ENCODE results near the gene PINLYP. TPM values are rescaled to one million over a fixed set of nuclear protein-coding genes. Genes with fewer than 3 reads are reported as not detected.
"Not testable (repeated sequence)": the region's sequence is repeated elsewhere in the genome, so short reads cannot be mapped to it uniquely, and the experiment has no call there.

Gene PINLYP
- total and polyA plus RNA-seq, 12 donors, result 0.28 to 5.2 (median 1.4) TPM

DNA sequence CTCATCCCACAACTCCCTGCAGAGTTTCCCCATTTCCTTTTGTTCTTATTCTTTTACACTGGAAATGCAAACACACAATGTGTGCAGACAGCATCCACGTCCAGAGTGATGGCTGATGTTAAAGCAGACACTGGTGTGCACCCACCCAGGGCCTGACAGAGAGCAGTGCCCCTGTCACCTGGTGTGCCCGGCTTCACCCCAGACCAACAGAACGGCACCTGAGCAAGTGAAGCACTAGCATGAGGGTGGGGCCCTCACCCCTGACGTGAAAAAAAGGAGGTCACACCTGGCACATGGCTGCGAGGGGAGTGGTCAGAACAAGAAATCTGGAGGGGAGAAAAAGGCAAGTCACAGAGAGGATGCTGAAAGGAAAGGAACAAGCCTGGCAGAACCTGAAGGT, 30.3 kb upstream of the PINLYP start:
- H3K36me3 ChIP-seq, result peaks cover 0 to 85% (median 36%) of the 10 kb centered on the region in 9 donors
- TF ChIP-seq, protein P1, sequence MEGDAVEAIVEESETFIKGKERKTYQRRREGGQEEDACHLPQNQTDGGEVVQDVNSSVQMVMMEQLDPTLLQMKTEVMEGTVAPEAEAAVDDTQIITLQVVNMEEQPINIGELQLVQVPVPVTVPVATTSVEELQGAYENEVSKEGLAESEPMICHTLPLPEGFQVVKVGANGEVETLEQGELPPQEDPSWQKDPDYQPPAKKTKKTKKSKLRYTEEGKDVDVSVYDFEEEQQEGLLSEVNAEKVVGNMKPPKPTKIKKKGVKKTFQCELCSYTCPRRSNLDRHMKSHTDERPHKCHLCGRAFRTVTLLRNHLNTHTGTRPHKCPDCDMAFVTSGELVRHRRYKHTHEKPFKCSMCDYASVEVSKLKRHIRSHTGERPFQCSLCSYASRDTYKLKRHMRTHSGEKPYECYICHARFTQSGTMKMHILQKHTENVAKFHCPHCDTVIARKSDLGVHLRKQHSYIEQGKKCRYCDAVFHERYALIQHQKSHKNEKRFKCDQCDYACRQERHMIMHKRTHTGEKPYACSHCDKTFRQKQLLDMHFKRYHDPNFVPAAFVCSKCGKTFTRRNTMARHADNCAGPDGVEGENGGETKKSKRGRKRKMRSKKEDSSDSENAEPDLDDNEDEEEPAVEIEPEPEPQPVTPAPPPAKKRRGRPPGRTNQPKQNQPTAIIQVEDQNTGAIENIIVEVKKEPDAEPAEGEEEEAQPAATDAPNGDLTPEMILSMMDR (IDR thresholded peaks at IDR 0.05), result no peak
- no peak for DNase-seq
- H3K4me3 ChIP-seq, result no peak overlapping the region
- H3K27me3 ChIP-seq, result no peaks in the 10 kb centered on the region
- WGBS, 2 donors, result 93 to 96% methylated on average over 5 of the region's 5 CpGs
- H3K4me1 ChIP-seq, result no peaks in the 10 kb centered on the region
- no peaks in the 10 kb centered on the region for H3K9me3 ChIP-seq
- no peak for ATAC-seq
- no peak overlapping the region for H3K27ac ChIP-seq
- intact Hi-C loops (cut with DNase I), result loop anchor here in 2 of 10 donors (10.0 kb wide), 2 partner anchors 100 to 240 kb away; partner anchors contain the start of gene KCNN4 (in 1 of the 2)

- TF ChIP-seq, protein P1 (IDR thresholded peaks at IDR 0.05), result no peak
- Histone ChIP-seq H3K27me3 (no peaks in the 10 kb centered on the region), H3K36me3 (peaks cover 0 to 85% (median 39%) of the 10 kb centered on the region in 9 donors), H3K27ac (no peak overlapping the region), H3K4me1 (no peaks in the 10 kb centered on the region), H3K9me3 (no peaks in the 10 kb centered on the region), H3K4me3 (no peak overlapping the region)
- peak in 1 of 8 donors; percentile 16 for ATAC-seq
- 64 to 72% methylated on average over 2 of the region's 2 CpGs for whole genome bisulfite sequencing, 2 donors
- no peak for DNase-seq
- intact Hi-C loops (cut with DNase I), result loop anchor here in 2 of 10 donors (10.0 kb wide), 2 partner anchors 99 to 239 kb away; partner anchors contain the start of gene KCNN4 (in 1 of the 2)
Measured at GRCh38 chr19:43545981-43546380, 29.6 kb upstream of the PINLYP start.

- intact Hi-C loops (cut with DNase I), result loop anchor here in 2 of 10 donors (10.0 kb wide), 2 partner anchors 98 to 238 kb away; partner anchors contain the start of gene KCNN4 (in 1 of the 2)
- no peak overlapping the region for H3K27ac ChIP-seq
- 98 to 100% methylated on average over 3 of the region's 3 CpGs for WGBS, 2 donors
- no peak overlapping the region for H3K4me3 ChIP-seq
- DNase-seq, result no peak
- TF ChIP-seq, protein P1 (IDR thresholded peaks at IDR 0.05), result no peak
- no peaks in the 10 kb centered on the region for H3K27me3 ChIP-seq
- no peaks in the 10 kb centered on the region for H3K4me1 ChIP-seq
- peak in 1 of 8 donors; percentile 32 for ATAC-seq
- no peaks in the 10 kb centered on the region for H3K9me3 ChIP-seq
- peaks cover under 1 to 85% (median 44%) of the 10 kb centered on the region in 9 donors for H3K36me3 ChIP-seq
Measured at GRCh38 chr19:43546581-43546980, 29.0 kb upstream of the PINLYP start.

DNA sequence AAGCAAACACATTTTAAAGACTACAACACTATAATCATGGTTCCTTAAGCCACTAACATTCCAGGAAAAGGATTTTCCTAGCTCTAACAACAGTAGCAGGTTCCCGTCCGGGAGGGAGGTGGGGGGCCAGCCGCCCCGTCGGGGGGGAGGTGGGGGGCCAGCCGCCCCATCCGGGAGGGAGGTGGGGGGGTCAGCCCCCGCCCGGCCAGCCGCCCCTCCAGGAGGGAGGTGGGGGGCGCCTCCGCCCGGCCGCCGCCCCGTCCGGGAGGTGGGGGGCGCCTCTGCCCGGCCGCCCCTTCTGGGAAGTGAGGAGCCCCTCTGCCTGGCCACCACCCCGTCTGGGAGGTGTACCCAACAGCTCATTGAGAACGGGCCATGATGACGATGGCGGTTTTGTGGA, 27.7 kb upstream of the PINLYP start:
- ATAC-seq, H3K27me3 ChIP-seq, H3K4me3 ChIP-seq, H3K27ac ChIP-seq, DNase-seq, H3K4me1 ChIP-seq, H3K9me3 ChIP-seq: not testable (repeated sequence)
- H3K36me3 ChIP-seq, result peaks cover 5 to 82% (median 42%) of the 10 kb centered on the region in 9 donors
- WGBS, 2 donors, result 85 to 91% methylated on average over 6 to 13 of the region's 24 CpGs
- intact Hi-C loops (cut with DNase I), result loop anchor here in 2 of 10 donors (10.0 kb wide), 2 partner anchors 97 to 237 kb away; partner anchors contain the start of gene KCNN4 (in 1 of the 2)

DNA sequence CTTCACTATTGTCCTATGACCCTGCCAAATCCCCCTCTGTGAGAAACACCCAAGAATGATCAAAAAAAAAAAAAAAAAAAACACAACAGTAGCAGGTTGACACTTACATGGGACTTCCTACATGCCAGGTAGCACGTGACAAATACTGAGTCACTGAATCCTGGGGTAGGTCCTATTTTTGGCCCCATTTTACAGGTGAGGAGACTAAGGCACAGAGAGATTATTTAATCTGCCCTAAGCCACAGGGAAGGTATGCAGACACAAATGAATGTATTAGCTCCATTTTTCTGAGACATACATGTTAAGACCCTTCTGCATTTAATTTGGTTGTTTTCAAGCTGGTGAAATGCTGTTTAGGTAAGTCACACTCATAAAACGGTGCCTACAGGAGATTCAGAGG, 26.9 kb upstream of the PINLYP start:
- 90 to 93% methylated on average over 2 of the region's 2 CpGs for WGBS, 2 donors
- TF ChIP-seq, protein P1 (IDR thresholded peaks at IDR 0.05), result no peak
- DNase-seq (no peak), ATAC-seq (no peak)
- Histone ChIP-seq H3K9me3 (no peaks in the 10 kb centered on the region), H3K36me3 (peaks cover 5 to 82% (median 38%) of the 10 kb centered on the region in 9 donors), H3K27ac (no peak overlapping the region), H3K27me3 (no peaks in the 10 kb centered on the region), H3K4me1 (no peaks in the 10 kb centered on the region), H3K4me3 (no peak overlapping the region)
- intact Hi-C loops (cut with DNase I), result loop anchor here in 2 of 10 donors (10.0 kb wide), 2 partner anchors 96 to 236 kb away; partner anchors contain the start of gene KCNN4 (in 1 of the 2)

All from heart right ventricle (tissue), 16 donors.